ENCODE results near the gene PHLDA2. TPM values are rescaled to one million over a fixed set of nuclear protein-coding genes. Genes with fewer than 3 reads are reported as not detected.
A peak's percentile ranks its signal among the peaks of the same experiment; 100 is the strongest.

Gene PHLDA2
- total and polyA plus RNA-seq, 2 experiments from 2014 or later = 11.7 to 66.0 TPM

- H4K20me1 ChIP-seq (ENCODE audit: insufficient read depth) = no peaks in the 10 kb centered on the region
- H3K9me2 ChIP-seq (ENCODE audit: insufficient read depth) = no peaks in the 10 kb centered on the region
- in situ Hi-C loops (cut with MboI) = no loop called here
- peaks cover 13% of the 10 kb centered on the region for H3K4me1 ChIP-seq (ENCODE audit: insufficient read depth)
- no peaks in the 10 kb centered on the region for H3K79me2 ChIP-seq (ENCODE audit: insufficient read depth)
- H2AFZ ChIP-seq = no peak overlapping the region
- peaks cover 8% of the 10 kb centered on the region; the same call in 1 of the 2 replicates for H3F3A ChIP-seq (ENCODE audit: insufficient read depth)
- no peak overlapping the region for H3K4me2 ChIP-seq (ENCODE audit: unreplicated experiment)
- no peaks in the 10 kb centered on the region for H3K9me3 ChIP-seq (ENCODE audit: low read depth)
- no peak for TF ChIP-seq EZH2phosphoT487 (IDR thresholded peaks at IDR 0.05; ENCODE audit: insufficient read depth, low read depth)
- no peak for TF ChIP-seq EZH2 (IDR thresholded peaks at IDR 0.05; ENCODE audit: insufficient read depth, poor library complexity, severe bottlenecking)
- H3K27ac ChIP-seq = no peak overlapping the region
- H3K36me3 ChIP-seq (ENCODE audit: low read depth) = no peaks in the 10 kb centered on the region
- no peak overlapping the region for H3K9ac ChIP-seq
- no peaks in the 10 kb centered on the region for H3K27me3 ChIP-seq (replicated peaks; ENCODE audit: insufficient read depth)
- WGBS, 2 experiments (ENCODE audit: low coverage in 1 of 2, low lambda C conversion rate in 2 of 2, missing lambda C conversion rate in 2 of 2) = 71 to 78% methylated on average over 12 to 14 of the region's 14 CpGs
- no peak for DNase-seq
- no peak overlapping the region for H3K4me3 ChIP-seq
These were observed 5.5 kb upstream of the PHLDA2 start for GRCh38 chr11:2934611-2935239.

- no peaks in the 10 kb centered on the region for H3K9me3 ChIP-seq (ENCODE audit: low read depth)
- no peak for DNase-seq
- in situ Hi-C loops (cut with MboI) = no loop called here
These were observed 4.9 kb upstream of the PHLDA2 start for GRCh38 chr11:2934021-2934550.

GRCh38 chr11:2933375-2934020 is 4.3 kb upstream of the PHLDA2 start:
- Histone ChIP-seq H3K4me1 (ENCODE audit: insufficient read depth) (peaks cover 14% of the 10 kb centered on the region), H3K9me3 (ENCODE audit: low read depth) (no peaks in the 10 kb centered on the region), H2AFZ (no peak overlapping the region), H3K9me2 (ENCODE audit: insufficient read depth) (no peaks in the 10 kb centered on the region), H3K79me2 (ENCODE audit: insufficient read depth) (no peaks in the 10 kb centered on the region), H3K4me2 (ENCODE audit: unreplicated experiment) (peak overlapping the region; percentile 62), H3K9ac (peak overlapping the region; percentile 73), H3K4me3 (peak overlapping the region; percentile 26; the same call in 1 of the 2 replicates), H3F3A (ENCODE audit: insufficient read depth) (peaks cover 8% of the 10 kb centered on the region; the same call in 1 of the 2 replicates), H3K27ac (peak overlapping the region; percentile 82), H4K20me1 (ENCODE audit: insufficient read depth) (no peaks in the 10 kb centered on the region), H3K27me3 (replicated peaks; ENCODE audit: insufficient read depth) (no peaks in the 10 kb centered on the region), H3K36me3 (ENCODE audit: low read depth) (no peaks in the 10 kb centered on the region)
- in situ Hi-C loops (cut with MboI) = no loop called here
- no peak for TF ChIP-seq EZH2phosphoT487 (IDR thresholded peaks at IDR 0.05; ENCODE audit: insufficient read depth, low read depth)
- DNase-seq = peak; percentile 97
- 20 to 22% methylated on average over 11 to 12 of the region's 12 CpGs for WGBS, 2 experiments (ENCODE audit: low coverage in 1 of 2, low lambda C conversion rate in 2 of 2, missing lambda C conversion rate in 2 of 2)

More at GRCh38 chr11:2934021-2934550, 4.9 kb upstream of the PHLDA2 start:
- H3K36me3 ChIP-seq (ENCODE audit: low read depth) = no peaks in the 10 kb centered on the region
- peaks cover 14% of the 10 kb centered on the region for H3K4me1 ChIP-seq (ENCODE audit: insufficient read depth)
- WGBS, 2 experiments (ENCODE audit: low coverage in 1 of 2, low lambda C conversion rate in 2 of 2, missing lambda C conversion rate in 2 of 2) = 93% methylated on average over 7 of the region's 7 CpGs
- H3K4me2 ChIP-seq (ENCODE audit: unreplicated experiment) = no peak overlapping the region
- H3F3A ChIP-seq (ENCODE audit: insufficient read depth) = peaks cover 8% of the 10 kb centered on the region; the same call in 1 of the 2 replicates
- TF ChIP-seq EZH2 (IDR thresholded peaks at IDR 0.05; ENCODE audit: insufficient read depth, poor library complexity, severe bottlenecking) (no peak), EZH2phosphoT487 (IDR thresholded peaks at IDR 0.05; ENCODE audit: insufficient read depth, low read depth) (no peak)
- no peak overlapping the region for H3K9ac ChIP-seq
- H2AFZ ChIP-seq = no peak overlapping the region
- no peak overlapping the region for H3K4me3 ChIP-seq
- H3K79me2 ChIP-seq (ENCODE audit: insufficient read depth) = no peaks in the 10 kb centered on the region
- no peaks in the 10 kb centered on the region for H4K20me1 ChIP-seq (ENCODE audit: insufficient read depth)
- H3K27ac ChIP-seq = no peak overlapping the region
- H3K27me3 ChIP-seq (replicated peaks; ENCODE audit: insufficient read depth) = no peaks in the 10 kb centered on the region
- H3K9me2 ChIP-seq (ENCODE audit: insufficient read depth) = no peaks in the 10 kb centered on the region

GRCh38 chr11:2932850-2933251 is 3.6 kb upstream of the PHLDA2 start:
- peaks cover 8% of the 10 kb centered on the region; the same call in 1 of the 2 replicates for H3F3A ChIP-seq (ENCODE audit: insufficient read depth)
- WGBS, 2 experiments (ENCODE audit: low coverage in 1 of 2, low lambda C conversion rate in 2 of 2, missing lambda C conversion rate in 2 of 2) = 40 to 45% methylated on average over 15 of the region's 15 CpGs
- H3K4me2 ChIP-seq (ENCODE audit: unreplicated experiment) = peak overlapping the region; percentile 62
- DNase-seq = peak; percentile 83
- H3K36me3 ChIP-seq (ENCODE audit: low read depth) = no peaks in the 10 kb centered on the region
- no peaks in the 10 kb centered on the region for H3K9me3 ChIP-seq (ENCODE audit: low read depth)
- H3K4me3 ChIP-seq = peak overlapping the region; percentile 26; the same call in 1 of the 2 replicates
- H3K79me2 ChIP-seq (ENCODE audit: insufficient read depth) = peaks cover 3% of the 10 kb centered on the region; the same call in 1 of the 2 replicates
- H3K4me1 ChIP-seq (ENCODE audit: insufficient read depth) = peaks cover 14% of the 10 kb centered on the region
- H3K9me2 ChIP-seq (ENCODE audit: insufficient read depth) = no peaks in the 10 kb centered on the region
- H4K20me1 ChIP-seq (ENCODE audit: insufficient read depth) = no peaks in the 10 kb centered on the region
- in situ Hi-C loops (cut with MboI) = no loop called here
- TF ChIP-seq EZH2 (IDR thresholded peaks at IDR 0.05; ENCODE audit: insufficient read depth, poor library complexity, severe bottlenecking) (no peak), EZH2phosphoT487 (IDR thresholded peaks at IDR 0.05; ENCODE audit: insufficient read depth, low read depth) (no peak)
- peak overlapping the region; percentile 73 for H3K9ac ChIP-seq
- H2AFZ ChIP-seq = no peak overlapping the region
- H3K27ac ChIP-seq = peak overlapping the region; percentile 82
- H3K27me3 ChIP-seq (replicated peaks; ENCODE audit: insufficient read depth) = no peaks in the 10 kb centered on the region
